Suprapubic skin (tissue), 4 donors: ENCODE measurements around the gene SRSF9.

Experiments used
- CTCF ChIP-seq, 2 donors: fragments of 200-600 bp in 1 of 2; fragments of 450-650 bp in 1 of 2; sonication (generic) in 1 of 2; IDR thresholded peaks; one replicate each; pipeline ENCODE4 v1.5.1; 2016 to 2019; ENCODE audit warnings: antibody characterized with exemption in 2 of 2, mild to moderate bottlenecking in 1 of 2, moderate library complexity in 1 of 2
- EP300 ChIP-seq: sonication (generic); formaldehyde crosslinking; IDR thresholded peaks from one replicate; pipeline ENCODE4 v1.6.1; 2017; ENCODE audit warnings: antibody characterized with exemption
- POLR2A ChIP-seq, 2 donors: fragments of 450-650 bp; IDR thresholded peaks; one replicate each; pipeline ENCODE4 v1.6.1; 2017; ENCODE audit warnings: antibody characterized with exemption in 2 of 2, mild to moderate bottlenecking in 2 of 2, moderate library complexity in 2 of 2
- POLR2AphosphoS5 ChIP-seq, 3 donors: sonication (generic); formaldehyde crosslinking; IDR thresholded peaks; one replicate each; pipeline ENCODE4 v1.6.1; 2017; ENCODE audit warnings: antibody characterized with exemption in 3 of 3

- TF ChIP-seq CTCF (IDR thresholded peaks at IDR 0.05) = no peak
- TF ChIP-seq POLR2AphosphoS5 (IDR thresholded peaks at IDR 0.05) = no peak
- TF ChIP-seq POLR2A (IDR thresholded peaks at IDR 0.05) = no peak
- TF ChIP-seq EP300 = no peak
Measured at GRCh38 chr12:120417917-120418580, 51.5 kb downstream of the SRSF9 start.
